Tibial nerve (tissue), 4 donors: ENCODE measurements around the gene CDK5. TPM values are rescaled to one million over a fixed set of nuclear protein-coding genes. Genes with fewer than 3 reads are reported as not detected.

Experiments
- DNase-seq, 2 donors: peaks; one replicate each; pipeline ENCODE4 v3.0.0-alpha.2; 2019; ENCODE audit warnings: low spot score in 2 of 2
- H3K27ac ChIP-seq, 4 donors: fragments of 200-600 bp; sonication (generic) in 3 of 4; one replicate each; pipeline ENCODE4 v1.5.1; 2017 to 2019; ENCODE audit warnings: mild to moderate bottlenecking in 1 of 4
- H3K27me3 ChIP-seq, 2 donors: fragments of 200-600 bp; sonication (generic) in 1 of 2; one replicate each; pipeline versions ENCODE4 v1.5.1 to v1.6.0; 2017 to 2019
- H3K36me3 ChIP-seq, 3 donors: fragments of 200-600 bp; sonication (generic); one replicate each; pipeline ENCODE4 v1.5.1; 2018 to 2019
- H3K4me1 ChIP-seq, 4 donors: fragments of 200-600 bp; sonication (generic) in 3 of 4; one replicate each; pipeline ENCODE4 v1.5.1; 2017 to 2019
- H3K4me3 ChIP-seq, 4 donors: fragments of 200-600 bp; sonication (generic) in 3 of 4; one replicate each; pipeline ENCODE4 v1.5.1; 2017 to 2019; ENCODE audit warnings: mild to moderate bottlenecking in 1 of 4, moderate library complexity in 1 of 4
- H3K9me3 ChIP-seq, 4 donors: fragments of 200-600 bp; sonication (generic) in 3 of 4; one replicate each; pipeline ENCODE4 v1.5.1; 2017 to 2019
- CTCF ChIP-seq, 5 experiments: fragments of 200-600 bp in 3 of 5; fragments of 450-650 bp in 2 of 5; sonication (generic) in 3 of 5; IDR thresholded peaks; one replicate each; pipeline ENCODE4 v1.5.1; 2016 to 2019; ENCODE audit warnings: antibody characterized with exemption in 5 of 5, mild to moderate bottlenecking in 3 of 5, moderate library complexity in 2 of 5
- EP300 ChIP-seq, 2 donors: sonication (generic); formaldehyde crosslinking; IDR thresholded peaks; one replicate each; pipeline ENCODE4 v1.6.1; 2017; ENCODE audit warnings: antibody characterized with exemption in 2 of 2, mild to moderate bottlenecking in 1 of 2
- POLR2A ChIP-seq, 2 donors: fragments of 450-650 bp; IDR thresholded peaks; one replicate each; pipeline ENCODE4 v1.6.1; 2017; ENCODE audit warnings: antibody characterized with exemption in 2 of 2, mild to moderate bottlenecking in 2 of 2, moderate library complexity in 2 of 2
- WGBS, 2 donors: methylation state at CpG; one replicate each; pipeline ENCODE4 v1.1.5; 2018; 5-methylcytosine and 5-hydroxymethylcytosine counted together
- total RNA-seq, 4 donors: library from RNA; depleted of rRNA; stranded (reverse); fragments of >200 nt; gene quantifications; one replicate each; pipeline ENCODE4 v1.1.0, GENCODE V29; 2016

CDK5 gene
- total RNA-seq, 4 donors from 2014 or later, result 3.6 to 13.1 (median 7.1) TPM

- H3K36me3 ChIP-seq, result no peaks in the 10 kb centered on the region
- no peaks in the 10 kb centered on the region for H3K27me3 ChIP-seq
- no peak for TF ChIP-seq POLR2A (IDR thresholded peaks at IDR 0.05)
- peak; percentile 17 to 50 (median 45) for TF ChIP-seq CTCF (IDR thresholded peaks at IDR 0.05)
- TF ChIP-seq EP300 (IDR thresholded peaks at IDR 0.05), result peak in 1 of 2 donors; percentile 23
- H3K4me3 ChIP-seq, result peak overlapping the region; percentile 63 to 93 (median 68)
- 4 to 7% methylated on average over 3 to 40 of the region's 70 CpGs for WGBS, 2 donors
- no peaks in the 10 kb centered on the region for H3K9me3 ChIP-seq
- peak in 1 of 2 donors; percentile 26 for DNase-seq
- H3K27ac ChIP-seq, result peak overlapping the region; percentile 81 to 92 (median 86)
- peaks cover 0 to 75% (median 41%) of the 10 kb centered on the region in 4 donors for H3K4me1 ChIP-seq
These were observed 29.7 kb upstream of the CDK5 start for GRCh38 chr7:151087245-151088018.

- TF ChIP-seq CTCF (IDR thresholded peaks at IDR 0.05) (no peak), EP300 (IDR thresholded peaks at IDR 0.05) (no peak), POLR2A (IDR thresholded peaks at IDR 0.05) (no peak)
- WGBS, 2 donors, result 0% methylated on average over 14 of the region's 56 CpGs; no CpG with 5 or more reads in 1 of the 2 donors
- H3K36me3 ChIP-seq, result no peaks in the 10 kb centered on the region
- peak overlapping the region; percentile 63 to 93 (median 68) for H3K4me3 ChIP-seq
- no peak for DNase-seq
- no peaks in the 10 kb centered on the region for H3K27me3 ChIP-seq
- peak overlapping the region; percentile 81 to 92 (median 86) for H3K27ac ChIP-seq
- H3K9me3 ChIP-seq, result no peaks in the 10 kb centered on the region
- H3K4me1 ChIP-seq, result peaks cover 0 to 75% (median 47%) of the 10 kb centered on the region in 4 donors
These were observed 29.1 kb upstream of the CDK5 start for GRCh38 chr7:151086802-151087244.

- H3K4me3 ChIP-seq, result peak within 1 kb of the TSS; percentile 63 to 93 (median 68)
- 0 to 1% methylated on average over 22 to 37 of the region's 84 CpGs for WGBS, 2 donors
- peak within 1 kb of the TSS; percentile 81 to 93 (median 86) for H3K27ac ChIP-seq
- TF ChIP-seq POLR2A (IDR thresholded peaks at IDR 0.05), result peak; percentile 66 to 73
- TF ChIP-seq EP300 (IDR thresholded peaks at IDR 0.05), result peak in 1 of 2 donors; percentile 90
- peak in 1 of 5 experiments; percentile 20 for TF ChIP-seq CTCF (IDR thresholded peaks at IDR 0.05)
- H3K4me1 ChIP-seq, result peaks cover 0 to 75% (median 54%) of the 10 kb centered on the region in 4 donors
- no peaks in the 10 kb centered on the region for H3K9me3 ChIP-seq
- no peaks in the 10 kb centered on the region for H3K36me3 ChIP-seq
- DNase-seq, result peak; percentile 73 to 77
- H3K27me3 ChIP-seq, result no peaks in the 10 kb centered on the region
These were observed 28.3 kb upstream of the CDK5 start, which contains the start of gene AGAP3 for GRCh38 chr7:151085691-151086620. Gene AGAP3, plus strand, starts transcription at chr7:151086475. Its CDS starts 267 bp downstream, at chr7:151086742.

GRCh38 chr7:151085329-151085690 is 27.6 kb upstream of the CDK5 start:
- peaks cover 0 to 71% (median 54%) of the 10 kb centered on the region in 4 donors for H3K4me1 ChIP-seq
- peak overlapping the region; percentile 77 to 93 (median 81) for H3K27ac ChIP-seq
- no peak for DNase-seq
- 31 to 48% methylated on average over 5 of the region's 5 CpGs for WGBS, 2 donors
- TF ChIP-seq CTCF (IDR thresholded peaks at IDR 0.05) (no peak), POLR2A (IDR thresholded peaks at IDR 0.05) (no peak), EP300 (IDR thresholded peaks at IDR 0.05) (no peak)
- no peaks in the 10 kb centered on the region for H3K9me3 ChIP-seq
- no peaks in the 10 kb centered on the region for H3K27me3 ChIP-seq
- peak overlapping the region in 2 of 4 donors; percentile 55 to 64 for H3K4me3 ChIP-seq
- H3K36me3 ChIP-seq, result no peaks in the 10 kb centered on the region
